ENCODE measurements around the gene PGM2L1.
"Not testable (repeated sequence)": the region's sequence is repeated elsewhere in the genome, so short reads cannot be mapped to it uniquely, and the experiment has no call there.

The PGM2L1 gene

DNA sequence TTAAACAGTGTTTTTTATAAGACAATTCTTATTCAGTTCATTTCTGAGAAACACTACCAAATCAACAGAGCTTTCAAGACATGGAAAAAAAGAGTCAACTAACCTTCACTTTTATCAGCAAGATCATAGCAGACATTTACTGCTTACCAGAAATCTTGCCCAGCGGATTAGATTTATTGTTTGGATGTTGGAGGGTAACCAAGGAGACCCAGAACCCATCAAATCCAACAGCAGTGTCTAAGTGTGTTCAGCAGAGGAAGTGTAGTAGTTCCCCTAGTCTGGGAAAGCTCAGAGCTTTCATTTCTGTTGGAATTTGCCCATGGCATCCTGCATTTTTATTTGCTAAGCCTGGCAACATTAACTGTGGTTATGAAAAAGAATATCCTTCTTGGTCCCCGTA is 2.4 kb upstream of the PGM2L1 start:
- no peak for DNase-seq (ENCODE audit: low spot score)

DNA sequence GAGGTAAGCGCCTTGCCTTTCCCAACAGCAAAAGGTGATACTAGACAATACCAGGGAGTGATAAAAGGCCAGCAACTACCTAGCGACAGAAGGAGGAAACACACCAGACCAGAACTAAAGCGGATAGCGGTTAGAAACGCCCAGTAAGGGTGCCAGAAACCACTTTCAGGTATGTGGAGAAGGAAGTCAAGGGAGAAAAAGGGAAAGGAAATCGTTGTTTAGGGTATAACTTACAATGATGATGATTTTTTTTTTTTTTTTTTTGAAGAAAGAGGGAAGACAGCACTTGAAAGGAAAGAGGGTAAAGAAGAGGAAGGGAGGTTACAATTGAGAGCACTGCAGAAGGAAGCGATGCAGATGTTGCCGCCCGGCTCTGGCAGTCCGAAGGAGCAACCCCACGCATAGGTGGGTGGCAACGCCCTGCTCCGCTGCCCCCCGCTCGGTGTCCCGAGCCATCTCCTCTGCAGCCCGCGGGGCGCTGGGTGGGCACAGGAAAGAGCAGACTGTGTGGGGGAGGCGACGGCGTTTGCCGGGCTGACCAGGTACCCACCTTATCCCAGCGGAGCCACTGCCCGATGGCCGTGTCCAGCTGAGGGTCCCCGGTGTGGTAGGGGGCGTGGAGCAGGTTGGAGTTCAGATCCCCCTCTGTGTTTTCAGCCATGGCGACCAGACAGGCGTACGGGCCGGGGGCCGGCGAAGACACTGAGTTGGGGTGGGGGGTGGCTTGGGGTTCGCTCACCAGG is 561 bp downstream of the PGM2L1 start:
- DNase-seq (ENCODE audit: low spot score): peak; percentile 7

DNA sequence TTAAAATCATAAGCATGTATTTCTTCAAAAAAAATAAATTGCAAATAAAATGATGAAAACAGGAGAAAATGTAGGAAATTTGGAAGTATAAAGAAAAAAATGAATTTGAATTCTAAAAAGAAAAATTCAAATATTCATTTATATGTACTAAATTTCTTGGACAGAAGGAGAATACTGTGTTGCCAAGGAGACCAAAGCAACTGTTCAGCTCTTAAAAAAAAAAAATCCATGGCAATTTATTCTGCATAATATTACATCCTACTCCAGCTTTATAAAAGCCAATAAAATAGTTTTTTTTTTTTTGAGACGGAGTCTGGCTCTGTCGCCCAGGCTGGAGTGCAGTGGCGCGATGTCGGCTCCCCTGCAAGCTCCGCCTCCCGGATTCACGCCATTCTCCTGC is 6.0 kb downstream of the PGM2L1 start:
- no peak for DNase-seq (ENCODE audit: low spot score)

DNA sequence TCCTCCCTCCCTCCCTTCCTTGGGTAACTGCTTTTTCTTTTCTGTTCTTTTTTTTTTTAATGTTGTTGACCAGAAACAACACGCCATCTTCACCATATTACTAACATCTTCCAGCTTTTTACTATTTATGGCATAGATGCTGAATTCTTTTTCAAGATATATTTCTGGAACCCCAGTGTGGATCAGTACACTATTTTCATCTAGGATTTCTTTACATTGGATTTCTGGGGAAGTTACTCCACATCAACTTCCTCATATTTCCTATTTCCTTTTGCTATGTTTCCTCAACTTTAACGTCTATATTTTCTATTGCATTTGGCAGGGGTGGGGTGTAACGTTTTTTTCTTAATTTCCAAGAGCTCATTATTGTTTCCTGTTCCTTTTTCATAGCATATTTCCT is 7.0 kb downstream of the PGM2L1 start:
- no peak for DNase-seq (ENCODE audit: low spot score)

DNA sequence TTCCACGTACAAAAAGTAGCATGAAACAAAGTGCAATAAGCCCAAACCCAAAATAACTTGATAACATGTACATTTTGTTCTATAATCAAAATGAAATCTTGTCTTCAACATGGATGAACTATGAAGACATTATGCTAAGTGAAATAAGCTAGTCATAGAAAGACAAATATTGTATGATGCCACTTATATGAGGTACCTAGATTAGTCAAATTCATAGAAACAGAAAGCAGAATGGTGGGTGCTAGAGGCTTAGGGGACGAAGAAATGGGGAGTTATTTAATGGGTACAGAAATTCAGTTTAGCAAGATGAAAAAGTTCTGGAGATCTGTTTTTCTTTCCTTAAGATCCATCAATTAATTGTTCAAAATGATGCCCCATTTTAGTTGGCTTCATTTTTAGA is 7.5 kb downstream of the PGM2L1 start:
- DNase-seq (ENCODE audit: low spot score): no peak

DNA sequence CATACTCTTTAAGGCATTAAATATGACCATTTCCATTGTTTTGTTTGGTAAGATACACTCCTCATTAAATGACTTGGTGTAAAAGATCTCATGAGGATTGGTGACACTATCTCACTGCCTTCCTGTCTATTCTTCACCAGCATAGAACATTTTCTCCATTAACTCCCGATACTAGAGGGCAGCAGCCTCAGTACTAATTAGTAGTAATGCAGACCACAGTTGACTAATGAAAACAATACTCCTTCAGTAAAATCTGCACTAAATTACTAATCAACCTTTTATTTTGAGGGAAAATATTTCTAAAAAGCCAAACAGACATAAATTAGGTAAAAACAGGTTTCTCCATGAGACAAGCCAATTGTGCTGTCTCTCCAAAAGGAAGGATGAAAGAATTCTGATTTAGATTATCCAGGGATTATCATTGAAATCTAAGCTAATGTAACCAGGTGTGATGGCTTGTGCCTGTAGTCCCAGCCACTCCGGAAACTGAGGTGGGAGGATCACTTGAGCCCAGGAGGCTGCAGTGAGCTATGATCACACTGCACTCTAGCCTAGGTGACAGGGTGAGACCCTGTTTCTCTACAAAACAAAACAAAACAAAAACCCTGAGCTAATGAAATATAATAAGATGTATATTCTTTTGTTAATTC is 9.4 kb downstream of the PGM2L1 start:
- DNase-seq (ENCODE audit: low spot score): peak; percentile 53

DNA sequence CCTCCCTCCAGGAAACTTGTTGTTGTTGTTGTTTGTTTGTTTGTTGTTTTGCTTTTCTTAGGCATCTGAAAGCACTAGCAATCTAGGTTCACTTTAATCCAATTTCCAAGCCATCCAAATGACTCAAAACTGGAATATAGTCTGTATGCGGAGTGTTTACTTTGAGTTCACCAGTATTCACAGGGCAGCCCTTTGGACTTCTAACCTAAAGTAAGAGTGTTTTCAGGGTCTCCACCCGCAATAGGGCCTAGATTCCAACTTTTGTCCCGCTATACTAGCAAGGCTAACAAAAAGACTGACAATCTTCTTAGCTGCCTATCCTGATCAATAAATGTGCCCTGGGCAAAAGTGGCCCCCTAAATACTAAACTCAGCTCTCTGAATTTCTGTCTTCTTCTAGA is 13.6 kb downstream of the PGM2L1 start:
- no peak for DNase-seq (ENCODE audit: low spot score)

DNA sequence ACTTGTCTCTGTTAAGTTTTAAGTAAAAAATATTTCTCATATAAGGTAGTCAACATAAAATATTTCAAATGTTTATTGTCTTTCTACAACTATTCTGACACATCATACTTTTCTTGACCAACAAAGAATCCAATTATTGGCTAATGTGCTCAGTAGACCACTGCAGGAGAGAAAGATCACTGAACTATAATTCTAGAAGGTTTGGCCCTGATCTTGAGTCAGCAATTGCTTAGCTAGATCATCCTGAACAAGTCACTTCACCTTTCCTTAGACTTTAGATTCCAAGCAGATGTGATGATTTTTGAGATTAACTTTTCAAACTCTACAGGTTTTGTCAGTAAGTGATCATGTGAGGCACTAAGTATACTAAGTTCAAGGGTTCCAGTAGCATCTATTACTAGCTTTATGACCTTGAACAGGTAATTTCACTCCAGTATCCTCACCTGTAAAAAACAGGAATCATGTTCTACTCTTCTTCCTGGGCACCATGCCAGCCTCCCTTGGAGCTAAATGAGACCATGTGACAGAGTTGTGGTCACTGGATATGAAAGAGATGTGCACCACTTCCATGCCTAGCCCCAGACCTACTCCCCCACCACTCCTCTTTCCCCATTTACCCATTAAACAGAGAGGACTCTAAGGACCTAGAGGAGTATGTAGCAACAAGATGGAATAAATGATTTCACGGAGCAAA is 17.3 kb downstream of the PGM2L1 start:
- no peak for DNase-seq (ENCODE audit: low spot score)

DNA sequence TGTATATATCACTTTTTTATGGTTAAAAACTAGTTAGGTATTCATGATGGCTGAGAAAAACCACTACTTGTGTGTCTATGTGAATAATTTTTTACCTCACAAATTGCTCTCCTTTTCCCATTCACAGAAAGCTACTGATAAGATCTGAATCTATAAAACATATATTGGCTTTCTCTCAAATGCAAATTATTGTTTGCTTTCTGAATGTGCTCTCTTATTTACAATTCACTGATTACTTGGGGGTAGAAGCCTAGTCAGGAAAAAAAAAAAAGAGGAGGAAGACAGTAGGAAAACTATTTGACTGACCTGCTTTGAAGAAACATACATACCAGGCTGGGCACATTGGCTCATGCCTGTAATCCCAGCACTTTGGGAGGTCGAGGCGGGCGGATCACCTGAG is 20.5 kb downstream of the PGM2L1 start:
- no peak for DNase-seq (ENCODE audit: low spot score)

DNA sequence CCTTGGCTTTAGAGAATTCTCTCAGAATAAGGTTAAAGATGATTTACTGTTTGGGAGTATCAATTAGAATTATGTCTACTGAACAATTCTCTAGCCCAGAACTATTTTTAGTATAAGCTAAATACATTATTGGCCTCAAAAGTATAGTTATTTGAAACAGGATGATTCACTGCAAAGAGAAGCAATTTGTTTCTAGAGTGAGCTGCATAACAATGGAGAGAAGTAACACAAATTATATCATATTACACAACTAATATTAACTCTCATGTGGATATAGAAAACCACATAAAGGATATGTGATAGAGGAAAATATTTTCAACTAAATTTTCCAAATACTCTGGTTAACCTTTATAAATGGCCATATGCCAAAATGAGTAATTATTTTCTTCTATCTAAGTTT is 24.9 kb downstream of the PGM2L1 start:
- DNase-seq (ENCODE audit: low spot score): no peak

DNA sequence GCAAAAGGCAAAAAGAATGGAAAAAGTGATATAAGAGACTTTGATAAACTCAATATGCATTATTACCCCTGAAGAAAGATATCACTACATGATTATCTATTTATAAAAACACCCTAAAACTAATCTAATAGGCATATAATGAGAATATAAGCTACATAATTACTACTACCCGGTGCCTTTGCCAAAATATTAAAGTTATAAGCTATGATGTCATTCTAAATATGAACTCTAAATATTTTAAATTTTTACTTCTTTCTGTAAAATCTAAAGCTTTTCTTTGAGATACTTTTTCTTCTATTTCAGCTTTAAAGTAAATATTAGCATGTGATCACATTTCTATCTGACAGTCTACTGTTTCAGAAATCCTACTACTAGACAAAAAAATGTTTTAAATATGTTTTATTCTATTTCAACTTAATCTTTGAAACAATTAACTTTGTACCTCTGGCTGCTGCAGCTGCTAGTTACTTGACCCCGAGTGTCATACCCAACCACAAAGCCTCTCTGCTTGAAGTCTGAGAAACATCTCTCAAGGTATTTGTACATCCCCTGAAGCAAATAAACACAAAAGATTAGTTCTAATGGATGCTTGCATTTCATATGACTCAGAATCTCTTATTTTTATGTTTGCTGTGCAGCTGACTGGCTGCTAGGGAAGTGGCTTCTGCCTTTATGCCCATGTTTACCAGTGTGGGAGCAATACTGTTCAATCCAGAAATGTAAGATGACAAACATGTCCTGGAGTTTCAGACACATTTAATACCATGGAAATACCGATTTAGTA is 26.8 kb downstream of the PGM2L1 start:
- peak; percentile 12 for DNase-seq (ENCODE audit: low spot score)

DNA sequence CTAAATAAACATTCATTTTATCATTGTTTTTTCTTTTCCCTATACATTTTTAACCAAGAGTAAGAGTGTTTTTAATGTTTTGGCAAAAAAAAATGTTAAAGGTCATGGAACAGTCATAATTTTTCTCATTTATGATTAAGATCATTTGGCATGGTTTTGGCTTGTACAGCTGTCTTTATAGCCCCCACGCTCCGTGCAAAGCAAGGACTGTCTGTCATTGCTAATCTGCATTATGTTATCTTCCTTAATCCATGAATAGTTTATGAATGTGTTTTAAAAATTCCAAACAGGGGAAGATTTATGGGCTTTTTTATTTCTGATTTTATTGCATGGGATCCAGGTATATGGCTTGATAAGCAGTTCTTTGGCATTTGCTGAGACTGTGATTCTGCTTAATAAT is 28.1 kb downstream of the PGM2L1 start:
- DNase-seq (ENCODE audit: low spot score): no peak

DNA sequence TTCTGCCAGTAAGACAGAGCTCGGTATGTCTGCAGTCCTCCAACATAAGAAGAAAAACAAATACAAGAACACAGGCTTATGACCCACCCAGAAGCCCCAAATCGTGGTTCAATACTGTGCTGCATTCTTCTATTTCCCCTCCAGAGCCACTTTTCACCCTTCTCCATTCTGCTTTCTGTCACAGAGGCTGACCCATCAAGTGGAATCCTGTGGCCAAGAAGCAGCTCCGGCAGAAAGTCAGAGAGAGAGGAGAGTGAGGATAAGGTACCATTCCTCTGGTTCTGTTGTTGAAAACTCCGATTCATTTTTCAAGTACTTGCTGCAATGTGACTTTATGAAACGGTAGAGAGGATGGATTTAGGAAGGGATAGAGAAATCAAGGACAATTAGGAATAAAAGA is 30.4 kb downstream of the PGM2L1 start:
- no peak for DNase-seq (ENCODE audit: low spot score)

DNA sequence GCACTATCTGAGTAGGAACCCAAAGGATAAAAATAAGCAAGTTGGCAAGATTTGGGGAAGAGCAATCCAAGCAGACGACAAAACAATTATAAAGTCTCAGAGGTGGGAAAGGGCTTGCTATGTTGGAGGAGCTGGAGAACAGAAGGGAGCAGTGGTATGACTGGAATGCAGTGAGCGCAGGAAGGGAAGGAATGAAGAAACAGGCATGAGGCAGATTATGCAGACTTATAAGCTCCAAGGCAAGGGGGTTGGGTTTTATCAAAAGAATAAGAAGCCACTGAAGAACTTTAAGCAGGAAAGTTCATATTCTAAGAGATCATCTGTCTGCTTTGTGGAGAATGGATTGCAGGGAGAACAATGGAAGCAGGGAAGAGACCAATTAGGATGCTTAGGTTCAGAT is 31.7 kb downstream of the PGM2L1 start:
- DNase-seq (ENCODE audit: low spot score): peak; percentile 64

DNA sequence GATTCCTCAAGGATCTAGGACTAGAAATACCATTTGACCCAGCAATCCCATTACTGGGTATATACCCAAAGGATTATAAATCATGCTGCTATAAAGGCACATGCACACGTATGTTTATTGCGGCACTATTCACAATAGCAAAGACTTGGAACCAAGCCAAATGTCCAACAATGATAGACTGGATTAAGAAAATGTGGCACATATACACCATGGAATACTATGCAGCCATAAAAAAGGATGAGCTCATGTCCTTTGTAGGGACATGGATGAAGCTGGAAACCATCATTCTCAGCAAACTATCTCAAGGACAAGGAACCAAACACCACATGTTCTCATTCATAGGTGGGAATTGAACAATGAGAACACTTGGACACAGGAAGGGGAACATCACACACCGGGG is 32.4 kb downstream of the PGM2L1 start:
- not testable (repeated sequence) for DNase-seq (ENCODE audit: low spot score)

DNA sequence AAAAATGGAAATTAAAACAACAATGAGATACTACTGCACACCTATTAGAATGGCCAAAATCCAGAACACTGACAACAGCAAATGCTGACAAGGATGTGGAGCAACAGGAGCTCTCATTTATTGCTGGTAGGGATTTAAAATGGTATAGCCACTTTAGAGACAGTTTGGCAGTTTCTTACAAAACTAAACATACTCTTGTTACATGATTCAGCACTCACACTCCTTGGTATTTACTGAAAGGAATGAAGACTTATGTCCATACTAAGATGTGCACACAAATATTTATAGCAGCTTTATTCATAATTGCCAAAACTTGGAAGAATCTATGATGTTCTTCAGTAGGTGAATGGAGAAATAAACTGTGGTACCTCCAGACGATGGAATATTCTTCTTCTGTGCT is 40.8 kb downstream of the PGM2L1 start:
- DNase-seq (ENCODE audit: low spot score): no peak

DNA sequence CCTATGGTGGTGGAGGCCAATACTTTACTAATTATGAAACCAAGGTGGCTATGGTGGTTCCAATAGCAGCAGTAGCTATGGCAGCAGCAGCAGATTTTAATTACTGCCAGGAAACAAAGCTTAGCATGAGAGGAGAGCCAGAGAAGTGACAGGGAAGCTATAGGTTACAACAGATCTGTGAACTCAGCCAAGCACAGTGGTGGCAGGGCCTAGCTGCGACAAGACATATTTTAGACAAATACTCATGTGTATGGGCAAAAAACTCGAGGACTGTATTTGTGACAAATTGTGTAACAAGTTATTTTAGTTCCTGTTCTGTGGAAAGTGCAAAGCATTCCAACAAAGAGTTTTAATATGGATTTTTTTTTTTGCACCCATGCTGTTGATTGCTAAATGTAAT is 42.6 kb downstream of the PGM2L1 start:
- no peak for DNase-seq (ENCODE audit: low spot score)

DNA sequence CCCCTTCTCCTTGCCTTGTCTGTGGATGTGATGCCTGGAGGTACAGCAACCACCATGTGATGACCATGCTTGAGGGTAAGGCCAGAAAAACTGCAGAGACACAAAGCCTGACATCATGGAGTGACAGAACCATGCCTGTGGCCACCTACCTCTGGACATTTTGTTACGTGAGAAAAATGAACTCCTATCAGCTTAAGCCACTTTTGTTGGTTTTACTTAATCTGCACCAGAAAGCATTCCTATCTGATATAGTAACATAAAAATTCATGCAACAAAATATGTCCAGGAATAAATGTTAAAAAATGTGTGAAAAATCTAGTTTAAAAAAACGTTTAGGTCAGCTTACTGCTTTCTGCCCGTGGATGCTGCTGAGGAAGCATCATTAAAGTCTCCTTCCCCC is 44.2 kb downstream of the PGM2L1 start:
- no peak for DNase-seq (ENCODE audit: low spot score)

DNA sequence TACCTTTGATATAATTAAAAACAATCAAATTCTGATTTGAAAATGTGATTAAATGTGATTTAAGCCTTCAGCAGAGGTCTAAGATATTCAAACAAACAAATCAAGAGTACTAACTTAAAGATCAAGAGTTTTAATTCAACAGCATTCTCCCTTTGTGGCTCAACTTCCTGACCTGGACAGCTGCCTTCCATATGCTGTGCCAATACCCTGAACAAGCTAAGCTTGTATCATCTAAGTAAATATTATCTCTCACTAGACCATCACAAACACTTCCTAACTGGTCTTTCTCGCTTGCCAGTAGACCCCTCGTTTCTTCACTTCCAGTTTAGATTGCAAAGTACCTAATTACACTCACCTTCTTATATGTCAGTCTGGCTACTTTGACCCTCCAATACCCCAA is 50.9 kb downstream of the PGM2L1 start:
- DNase-seq (ENCODE audit: low spot score): no peak

DNA sequence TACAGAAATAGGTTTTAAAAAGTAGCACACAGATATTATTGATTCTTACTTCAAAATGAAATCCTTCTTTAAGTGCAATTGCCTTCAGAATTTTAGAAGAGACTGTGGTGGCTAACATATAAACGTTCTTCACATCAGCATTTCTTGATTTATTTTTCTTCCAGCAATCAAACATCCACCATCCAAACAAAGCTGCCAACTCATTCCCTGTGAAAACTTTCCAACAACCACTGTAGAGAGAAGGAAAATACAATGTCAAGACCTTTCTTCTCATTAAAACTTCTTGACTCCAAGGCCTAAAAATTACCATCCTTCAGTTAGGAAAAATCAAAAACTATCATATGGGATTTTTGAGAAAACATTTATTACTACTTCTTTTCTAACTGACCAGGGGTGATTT is 52.8 kb downstream of the PGM2L1 start:
- DNase-seq (ENCODE audit: low spot score): no peak

DNA sequence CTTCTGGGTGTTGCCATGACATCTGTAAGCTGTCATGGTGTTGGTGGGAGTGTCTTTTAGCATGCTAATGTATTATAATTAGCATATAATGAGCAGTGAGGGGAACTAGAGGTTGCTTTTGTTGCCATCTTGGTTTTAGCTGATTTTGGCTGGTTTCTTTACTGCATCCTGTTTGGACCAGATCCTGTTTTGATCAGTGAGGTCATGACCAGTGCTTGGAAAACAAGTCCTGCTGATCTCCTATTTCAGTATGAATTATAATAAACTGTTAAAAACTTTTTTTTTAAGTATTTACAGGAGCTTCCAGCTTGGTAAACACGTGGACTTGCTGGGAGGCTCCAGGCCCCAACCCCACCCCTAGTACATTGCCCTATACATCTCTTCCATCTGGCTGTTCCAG is 56.3 kb downstream of the PGM2L1 start:
- no peak for DNase-seq (ENCODE audit: low spot score)

DNA sequence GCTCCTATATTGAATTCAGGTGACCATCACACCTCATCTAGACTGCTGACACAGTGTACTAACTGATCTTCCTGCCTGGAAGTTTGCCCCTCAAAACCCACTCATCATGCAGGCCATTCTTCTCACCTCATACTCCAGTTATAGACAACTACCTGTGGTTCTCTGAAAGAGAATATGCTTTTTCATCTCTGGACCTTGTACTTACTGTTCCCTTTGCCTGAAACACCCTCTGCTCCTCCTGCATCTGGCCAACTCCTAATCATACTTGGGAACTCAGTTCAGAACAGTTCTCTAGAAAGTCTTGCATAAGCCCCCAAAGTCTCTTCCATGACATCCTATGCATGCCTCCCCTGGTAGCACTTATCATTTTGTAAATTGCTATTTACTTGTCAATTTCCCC is 58.6 kb downstream of the PGM2L1 start:
- no peak for DNase-seq (ENCODE audit: low spot score)

DNA sequence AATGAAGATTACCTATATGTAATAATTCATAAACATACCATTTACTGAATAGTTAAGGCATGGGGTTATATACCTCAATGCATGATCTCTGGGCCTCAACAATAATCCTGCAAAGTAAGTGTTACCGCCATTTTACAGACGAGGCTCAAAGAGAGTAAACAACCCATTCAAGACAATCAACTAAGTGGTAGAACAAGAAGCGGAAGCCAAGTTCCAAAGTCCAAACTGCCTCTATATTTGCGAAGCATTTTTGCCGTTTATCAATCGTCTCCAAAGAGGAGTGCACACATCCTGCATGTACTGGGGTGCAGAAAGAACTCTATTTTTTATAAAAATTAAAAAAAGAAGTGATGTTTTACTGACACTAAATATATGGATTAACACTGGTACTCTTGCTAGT is 59.3 kb downstream of the PGM2L1 start:
- no peak for DNase-seq (ENCODE audit: low spot score)
